HepG2 (cell line): ENCODE results near the gene NCOA7. TPM values are rescaled to one million over a fixed set of nuclear protein-coding genes. Genes with fewer than 3 reads are reported as not detected.

Source experiments
- ARNT2 ChIP-seq: sonication (generic); formaldehyde crosslinking; IDR thresholded peaks from 2 replicates; pipeline ENCODE4 v1.8.0; 2022; ENCODE audit warnings: mild to moderate bottlenecking, low read depth, missing genetic modification reagents, moderate library complexity
- CBX1 ChIP-seq: IDR thresholded peaks from one replicate; pipeline ENCODE4 v1.6.1; 2016; ENCODE audit warnings: antibody characterized with exemption, low read depth
- CREB1 ChIP-seq, 2 experiments: fragments of 450-650 bp in 1 of 2; IDR thresholded peaks; 2 replicates each; pipeline ENCODE4 v1.6.1; 2016 to 2017; ENCODE audit warnings: control low read depth in 1 of 2, mild to moderate bottlenecking in 1 of 2, missing compliant biosample characterization in 1 of 2, missing genetic modification characterization in 1 of 2
- FOXO4 ChIP-seq: sonication (generic); formaldehyde crosslinking; conservative IDR thresholded peaks from 2 replicates; pipeline ENCODE4 v1.8.1; 2023; ENCODE audit warnings: missing genetic modification reagents
- HMGA1 ChIP-seq: sonication (generic); formaldehyde crosslinking; conservative IDR thresholded peaks from 2 replicates; pipeline ENCODE4 v1.4.0; 2020; ENCODE audit warnings: missing genetic modification reagents
- MXD4 ChIP-seq: IDR thresholded peaks from 2 replicates; pipeline ENCODE4 v1.6.1; 2016; ENCODE audit warnings: mild to moderate bottlenecking, missing biosample characterization, missing genetic modification reagents
- NKX3-1 ChIP-seq: sonication (generic); formaldehyde crosslinking; IDR thresholded peaks from 2 replicates; pipeline ENCODE4 v1.5.0; 2020; ENCODE audit warnings: missing genetic modification reagents
- RBM22 ChIP-seq: fragments of 200-400 bp; formaldehyde crosslinking; optimal IDR thresholded peaks from 2 replicates; pipeline ENCODE3; 2017; ENCODE audit warnings: mild to moderate bottlenecking, low read length, moderate library complexity
- SMYD3 ChIP-seq: sonication (generic); formaldehyde crosslinking; IDR thresholded peaks from 2 replicates; pipeline ENCODE4 v1.8.1; 2023; ENCODE audit warnings: mild to moderate bottlenecking, missing genetic modification reagents
- TP53 ChIP-seq: sonication (generic); formaldehyde crosslinking; conservative IDR thresholded peaks from 2 replicates; pipeline ENCODE4 v1.4.0; 2020; ENCODE audit warnings: missing genetic modification reagents
- TRIM22 ChIP-seq: fragments of 450-650 bp; IDR thresholded peaks from 2 replicates; pipeline ENCODE4 v1.6.1; 2017
- UBTF ChIP-seq: sonication (generic); formaldehyde crosslinking; IDR thresholded peaks from 2 replicates; pipeline ENCODE4 v1.4.0; 2020; ENCODE audit warnings: mild to moderate bottlenecking, missing genetic modification reagents
- ZBTB42 ChIP-seq: sonication (generic); formaldehyde crosslinking; IDR thresholded peaks from 2 replicates; pipeline ENCODE4 v1.5.0; 2020; ENCODE audit warnings: mild to moderate bottlenecking, missing genetic modification reagents
- ZNF138 ChIP-seq: sonication (generic); formaldehyde crosslinking; IDR thresholded peaks from 2 replicates; pipeline ENCODE4 v1.5.0; 2020; ENCODE audit warnings: mild to moderate bottlenecking, low read depth, missing genetic modification reagents
- ZNF598 ChIP-seq: sonication (generic); formaldehyde crosslinking; IDR thresholded peaks from 2 replicates; pipeline ENCODE4 v1.5.1; 2020; ENCODE audit warnings: mild to moderate bottlenecking, missing genetic modification reagents, borderline replicate concordance
- ZNF652 ChIP-seq: IDR thresholded peaks from 2 replicates; pipeline ENCODE4 v1.6.1; 2016; ENCODE audit warnings: low read depth, borderline replicate concordance
- ZNF687 ChIP-seq: sonication (generic); formaldehyde crosslinking; IDR thresholded peaks from 2 replicates; pipeline ENCODE4 v1.5.1; 2020; ENCODE audit warnings: mild to moderate bottlenecking, missing genetic modification reagents, moderate library complexity
- ZNF746 ChIP-seq: sonication (generic); formaldehyde crosslinking; IDR thresholded peaks from 2 replicates; pipeline ENCODE4 v1.8.0; 2022; ENCODE audit warnings: mild to moderate bottlenecking, missing genetic modification reagents
- polyA plus RNA-seq, 8 experiments: library from polyadenylated mRNA; depleted of rRNA in 3 of 8; stranded (reverse) in 7 of 8; unstranded in 1 of 8; fragments of >200 nt; fragmentation: Illumina TruSeq in 4 of 8; extraction: Trizol in 4 of 8; gene quantifications; 2 replicates each; pipeline versions ENCODE4 v1.2.1 to v1.2.3, GENCODE V29; 2011 to 2016; ENCODE audit warnings: low read depth in 4 of 8, missing spikeins in 1 of 8, mixed read lengths in 1 of 8; ENCODE audit not compliant: insufficient read depth in 1 of 8
- total RNA-seq, 5 experiments: library from RNA; depleted of rRNA; stranded (reverse); fragments of >200 nt; fragmentation: Illumina TruSeq; extraction: Trizol; gene quantifications; 2 replicates each; pipeline ENCODE4 v1.2.3, GENCODE V29; 2016; ENCODE audit warnings: low read depth in 1 of 5

NCOA7 gene
- total and polyA plus RNA-seq, 2 of the 13 experiments (the other 11 are each of a cell fraction or from before 2014, with no cell fraction given) = 13.6 to 20.8 TPM

GRCh38 chr6:125747589-125748405 is 43.0 kb upstream of the NCOA7 start (continued):
- TF ChIP-seq ZNF687 (peak; percentile 61), SMYD3 (no peak), ZNF652 (CRISPR knock-in tag) (no peak), ZNF598 (CRISPR knock-in tag) (no peak), HMGA1 (CRISPR knock-in tag) (no peak), MXD4 (CRISPR knock-in tag) (no peak), ARNT2 (CRISPR knock-in tag) (peak; percentile 44; the same call in 1 of the 2 replicates), TRIM22 (no peak), FOXO4 (CRISPR knock-in tag) (no peak), ZNF138 (CRISPR knock-in tag) (0 out of 2 replicates have a peak, but pooled peaks have one; percentile 42), ZBTB42 (CRISPR knock-in tag) (peak; percentile 35; the same call in 1 of the 2 replicates), ZNF746 (CRISPR knock-in tag) (no peak), TP53 (CRISPR knock-in tag) (no peak), NKX3-1 (no peak), UBTF (CRISPR knock-in tag) (peak; percentile 50), CBX1 (no peak), CREB1 (IDR thresholded peaks at IDR 0.05) (no peak), CREB1 (CRISPR knock-in tag; IDR thresholded peaks at IDR 0.05) (no peak), RBM22 (no peak)
